B cell (primary cell): ENCODE measurements around the gene DPYSL3.

ENCODE experiments used
- CTCF ChIP-seq: fragments of 200-600 bp; IDR thresholded peaks from one replicate; pipeline ENCODE4 v1.8.0; 2022; ENCODE audit warnings: antibody characterized with exemption, mild to moderate bottlenecking
- EZH2 ChIP-seq: IDR thresholded peaks from 2 replicates; pipeline ENCODE4 v1.6.1; 2012; ENCODE audit warnings: borderline replicate concordance, low read depth, mild to moderate bottlenecking, moderate library complexity, low read length; ENCODE audit not compliant: insufficient read depth, poor library complexity, severe bottlenecking

GRCh38 chr5:147400881-147401280 is 109.0 kb downstream of the DPYSL3 start:
- no peak for TF ChIP-seq CTCF
- no peak for TF ChIP-seq EZH2
